ENCODE measurements around the gene CDKN1A.

DNA sequence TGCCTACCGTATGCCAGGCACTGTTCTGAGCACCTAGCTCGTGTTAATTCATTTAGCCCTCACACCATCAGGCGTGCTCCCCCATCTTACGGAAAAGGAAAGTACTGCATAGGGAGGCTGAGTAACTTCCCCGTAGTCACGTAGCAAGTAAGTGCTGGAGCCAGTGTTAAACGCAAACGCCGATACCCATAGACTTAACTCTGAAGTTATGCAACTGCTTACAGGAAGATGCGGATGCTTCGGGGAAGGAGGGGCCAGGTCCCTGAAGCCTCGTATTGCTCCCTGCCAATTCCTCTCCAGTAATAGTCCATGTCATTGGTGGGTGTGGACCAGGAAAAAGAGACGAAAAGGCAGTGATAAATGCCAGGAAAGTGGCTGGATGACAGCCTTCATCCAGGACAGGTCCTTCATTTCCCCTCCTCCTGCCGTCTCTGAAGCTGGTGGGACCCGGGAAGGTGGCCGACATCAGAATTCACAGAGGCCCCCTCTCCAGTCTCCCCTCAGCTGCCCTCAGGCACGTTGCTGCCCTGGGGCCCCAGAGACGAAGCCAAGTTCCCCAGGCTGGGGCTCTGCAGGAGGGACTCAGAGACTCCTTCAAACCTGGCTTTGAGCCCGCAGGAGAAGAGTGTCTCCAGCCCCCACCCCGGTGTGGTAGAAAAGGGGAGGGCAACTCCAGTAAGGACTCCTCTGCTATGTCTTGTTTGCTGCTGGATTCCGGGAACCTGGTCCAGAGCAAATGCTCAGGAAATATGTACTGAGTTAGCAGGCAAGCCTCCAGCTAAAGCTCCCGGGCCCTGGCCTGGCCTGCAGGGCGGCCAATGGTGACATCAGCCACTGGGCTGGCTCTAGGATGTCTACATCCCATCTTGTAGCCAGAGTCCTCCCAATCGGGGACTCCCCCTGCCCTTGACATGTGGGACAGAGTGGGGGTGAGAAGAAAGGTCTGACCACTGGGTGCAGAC lies 56.9 kb downstream of the CDKN1A start:
- TF ChIP-seq, protein P1, sequence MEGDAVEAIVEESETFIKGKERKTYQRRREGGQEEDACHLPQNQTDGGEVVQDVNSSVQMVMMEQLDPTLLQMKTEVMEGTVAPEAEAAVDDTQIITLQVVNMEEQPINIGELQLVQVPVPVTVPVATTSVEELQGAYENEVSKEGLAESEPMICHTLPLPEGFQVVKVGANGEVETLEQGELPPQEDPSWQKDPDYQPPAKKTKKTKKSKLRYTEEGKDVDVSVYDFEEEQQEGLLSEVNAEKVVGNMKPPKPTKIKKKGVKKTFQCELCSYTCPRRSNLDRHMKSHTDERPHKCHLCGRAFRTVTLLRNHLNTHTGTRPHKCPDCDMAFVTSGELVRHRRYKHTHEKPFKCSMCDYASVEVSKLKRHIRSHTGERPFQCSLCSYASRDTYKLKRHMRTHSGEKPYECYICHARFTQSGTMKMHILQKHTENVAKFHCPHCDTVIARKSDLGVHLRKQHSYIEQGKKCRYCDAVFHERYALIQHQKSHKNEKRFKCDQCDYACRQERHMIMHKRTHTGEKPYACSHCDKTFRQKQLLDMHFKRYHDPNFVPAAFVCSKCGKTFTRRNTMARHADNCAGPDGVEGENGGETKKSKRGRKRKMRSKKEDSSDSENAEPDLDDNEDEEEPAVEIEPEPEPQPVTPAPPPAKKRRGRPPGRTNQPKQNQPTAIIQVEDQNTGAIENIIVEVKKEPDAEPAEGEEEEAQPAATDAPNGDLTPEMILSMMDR (IDR thresholded peaks at IDR 0.05): peak in 1 of 12 donors; percentile 8
- TF ChIP-seq POLR2A (IDR thresholded peaks at IDR 0.05): no peak

Measured in heart left ventricle (tissue), 13 donors.